HG03060 (cell line): Measurements from ENCODE around the gene TMEM207.

Source experiments
- ATAC-seq: cut with Tn5 transposase; IDR thresholded peaks from one replicate; pipeline ENCODE4 v1.9.1; 2021; ENCODE audit warnings: low read depth, moderate number of reproducible peaks; ENCODE audit not compliant: unreplicated experiment

Gene TMEM207

GRCh38 chr3:190388703-190389102, 61.0 kb downstream of the TMEM207 start:
- no peak for ATAC-seq

- no peak for ATAC-seq
Measured at GRCh38 chr3:190387578-190388213, 62.0 kb downstream of the TMEM207 start, which contains the start of gene CLDN16. Gene CLDN16 (plus strand): TSS chr3:190388163. CDS start chr3:190388330, 167 bp downstream.

DNA sequence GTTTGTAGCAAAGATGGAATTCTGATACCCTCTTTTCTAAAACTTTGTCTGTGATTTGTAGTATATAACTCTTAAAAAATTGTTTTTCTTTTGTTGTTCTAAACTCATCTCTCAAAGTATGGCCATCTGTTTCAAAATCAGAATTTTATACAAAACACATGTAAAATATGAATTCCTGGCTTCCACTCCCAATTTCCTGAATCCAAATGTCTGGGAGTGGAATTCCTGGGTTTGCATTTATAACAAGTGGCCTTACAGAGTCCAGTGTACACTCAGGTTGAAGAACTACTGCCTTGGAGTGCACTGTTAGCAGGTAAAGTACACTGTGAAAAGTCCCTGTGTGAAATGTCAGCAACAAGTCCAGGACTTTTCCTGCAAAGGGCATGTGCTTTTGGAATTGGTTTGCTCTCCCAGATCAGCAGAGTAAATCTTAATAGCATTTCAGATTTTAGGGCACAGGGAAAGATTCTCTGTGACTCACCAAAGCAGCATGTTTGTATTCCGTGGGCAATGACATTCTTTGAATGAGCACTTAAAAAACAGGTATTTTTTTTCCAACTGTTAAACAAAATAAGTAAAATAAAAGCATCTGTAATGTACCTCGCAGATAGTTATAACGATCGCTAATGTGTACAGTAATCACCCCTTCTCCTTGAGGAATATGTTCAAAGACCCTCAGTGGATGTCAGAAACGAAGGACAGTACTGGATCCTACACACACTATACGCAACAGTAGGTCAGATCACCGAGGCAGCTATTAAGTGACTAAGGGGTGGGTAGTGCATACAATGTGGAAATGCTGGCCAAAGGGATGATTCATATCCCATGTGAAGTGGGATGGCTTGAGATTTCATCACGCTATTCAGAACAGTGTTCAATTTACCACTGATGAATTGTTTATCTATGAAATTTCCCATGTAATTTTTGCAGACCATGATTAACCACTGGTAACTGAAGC, 63.7 kb downstream of the TMEM207 start:
- ATAC-seq: no peak

- ATAC-seq: peak; percentile 94
Measured at GRCh38 chr3:190384309-190384756, 65.4 kb downstream of the TMEM207 start.

- no peak for ATAC-seq
Measured at GRCh38 chr3:190382082-190382481, 67.6 kb downstream of the TMEM207 start.

- ATAC-seq: no peak
Measured at GRCh38 chr3:190381441-190381840, 68.3 kb downstream of the TMEM207 start.

DNA sequence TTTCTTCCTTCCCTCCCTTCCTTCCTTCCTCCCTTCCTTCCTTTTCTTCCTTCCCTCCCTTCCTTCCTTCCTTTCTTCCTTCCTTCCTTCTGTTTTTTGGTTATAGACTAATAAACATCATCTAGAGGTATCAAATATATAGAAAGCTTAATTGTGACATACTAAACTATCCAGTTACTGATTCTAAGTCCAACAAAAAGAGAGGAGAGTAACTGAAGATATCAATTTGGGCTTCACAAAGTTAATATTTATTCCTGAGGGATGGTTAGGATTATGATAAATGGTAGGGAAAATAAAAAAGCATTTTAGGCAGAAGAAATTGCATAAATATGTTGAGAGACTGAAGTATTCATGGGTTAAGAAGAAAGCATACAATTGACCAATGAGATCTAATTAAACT, 69.5 kb downstream of the TMEM207 start:
- no peak for ATAC-seq
